ENCODE measurements around the gene ANTXR2.
A peak's percentile ranks its signal among the peaks of the same experiment; 100 is the strongest.

The ANTXR2 gene

GRCh38 chr4:80092847-80093246, 19.8 kb upstream of the ANTXR2 start:
- DNase-seq (ENCODE audit: low read depth in 1 of 2, low spot score in 1 of 2) = no peak

GRCh38 chr4:80092088-80092487, 19.1 kb upstream of the ANTXR2 start:
- DNase-seq (ENCODE audit: low read depth in 1 of 2, low spot score in 1 of 2) = no peak

- no peak for DNase-seq (ENCODE audit: low read depth in 1 of 2, low spot score in 1 of 2)
Measured at GRCh38 chr4:80091688-80092087, 18.7 kb upstream of the ANTXR2 start.

GRCh38 chr4:80091184-80091583, 18.2 kb upstream of the ANTXR2 start:
- DNase-seq (ENCODE audit: low read depth in 1 of 2, low spot score in 1 of 2) = no peak

- DNase-seq (ENCODE audit: low read depth in 1 of 2, low spot score in 1 of 2) = no peak
Measured at GRCh38 chr4:80090090-80090489, 17.1 kb upstream of the ANTXR2 start.

GRCh38 chr4:80088471-80088870, 15.4 kb upstream of the ANTXR2 start:
- no peak for DNase-seq (ENCODE audit: low read depth in 1 of 2, low spot score in 1 of 2)

GRCh38 chr4:80086296-80086695, 13.3 kb upstream of the ANTXR2 start:
- no peak for DNase-seq (ENCODE audit: low read depth in 1 of 2, low spot score in 1 of 2)

GRCh38 chr4:80085081-80085480, 12.1 kb upstream of the ANTXR2 start:
- no peak for DNase-seq (ENCODE audit: low read depth in 1 of 2, low spot score in 1 of 2)

- no peak for DNase-seq (ENCODE audit: low read depth in 1 of 2, low spot score in 1 of 2)
Measured at GRCh38 chr4:80082693-80083092, 9.7 kb upstream of the ANTXR2 start.

- no peak for DNase-seq (ENCODE audit: low read depth in 1 of 2, low spot score in 1 of 2)
Measured at GRCh38 chr4:80081566-80081965, 8.5 kb upstream of the ANTXR2 start.

- DNase-seq (ENCODE audit: low read depth in 1 of 2, low spot score in 1 of 2) = no peak
Measured at GRCh38 chr4:80079255-80079923, 6.4 kb upstream of the ANTXR2 start.

- DNase-seq (ENCODE audit: low read depth in 1 of 2, low spot score in 1 of 2) = no peak
Measured at GRCh38 chr4:80078346-80079092, 5.5 kb upstream of the ANTXR2 start.

GRCh38 chr4:80077639-80078038, 4.6 kb upstream of the ANTXR2 start:
- DNase-seq (ENCODE audit: low read depth in 1 of 2, low spot score in 1 of 2) = no peak

- no peak for DNase-seq (ENCODE audit: low read depth in 1 of 2, low spot score in 1 of 2)
Measured at GRCh38 chr4:80076681-80077080, 3.7 kb upstream of the ANTXR2 start.

GRCh38 chr4:80075995-80076675, 3.1 kb upstream of the ANTXR2 start:
- DNase-seq (ENCODE audit: low read depth in 1 of 2, low spot score in 1 of 2) = no peak

GRCh38 chr4:80074651-80075050, 1.6 kb upstream of the ANTXR2 start:
- no peak for DNase-seq (ENCODE audit: low read depth in 1 of 2, low spot score in 1 of 2)

- DNase-seq (ENCODE audit: low read depth in 1 of 2, low spot score in 1 of 2) = no peak
Measured at GRCh38 chr4:80074069-80074468, 1.0 kb upstream of the ANTXR2 start.

- no peak for DNase-seq (ENCODE audit: low read depth in 1 of 2, low spot score in 1 of 2)
Measured at GRCh38 chr4:80073473-80074008, 512 bp upstream of the ANTXR2 start.

- peak in 1 of 2 donors; percentile 33 for DNase-seq (ENCODE audit: low read depth in 1 of 2, low spot score in 1 of 2)
Measured at GRCh38 chr4:80072228-80072743, 743 bp downstream of the ANTXR2 start.

GRCh38 chr4:80071604-80072227, 1.3 kb downstream of the ANTXR2 start:
- no peak for DNase-seq (ENCODE audit: low read depth in 1 of 2, low spot score in 1 of 2)

- DNase-seq (ENCODE audit: low read depth in 1 of 2, low spot score in 1 of 2) = no peak
Measured at GRCh38 chr4:80070880-80071603, 2.0 kb downstream of the ANTXR2 start.
